IPS-15b (cell line): ENCODE measurements around the gene TMC3.

ENCODE experiments used
- H3K27me3 ChIP-seq: one replicate; pipeline ENCODE4 v1.6.1; 2013; ENCODE audit warnings: low read length; ENCODE audit not compliant: control insufficient read depth, insufficient read depth
- H3K36me3 ChIP-seq: one replicate; pipeline ENCODE4 v1.6.1; 2013; ENCODE audit warnings: low read length; ENCODE audit not compliant: control insufficient read depth, insufficient read depth
- H3K4me1 ChIP-seq: one replicate; pipeline ENCODE4 v1.6.1; 2013; ENCODE audit warnings: mild to moderate bottlenecking, low read length; ENCODE audit not compliant: control insufficient read depth, insufficient read depth
- H3K4me3 ChIP-seq: one replicate; pipeline ENCODE4 v1.5.1; 2013; ENCODE audit warnings: low read depth, low read length
- H3K9ac ChIP-seq: one replicate; pipeline ENCODE4 v1.6.1; 2013; ENCODE audit warnings: low read depth, mild to moderate bottlenecking, low read length
- H3K9me3 ChIP-seq: one replicate; pipeline ENCODE4 v1.6.1; 2013; ENCODE audit warnings: mild to moderate bottlenecking, low read length; ENCODE audit not compliant: control insufficient read depth, insufficient read depth

The TMC3 gene

GRCh38 chr15:81407176-81407575 lies 33.2 kb upstream of the TMC3 start:
- no peak overlapping the region for H3K9ac ChIP-seq
- peaks cover 5% of the 10 kb centered on the region for H3K4me1 ChIP-seq
- H3K9me3 ChIP-seq: no peaks in the 10 kb centered on the region
- H3K27me3 ChIP-seq: no peaks in the 10 kb centered on the region
- H3K36me3 ChIP-seq: no peaks in the 10 kb centered on the region
- no peak overlapping the region for H3K4me3 ChIP-seq

- Histone ChIP-seq H3K36me3 (no peaks in the 10 kb centered on the region), H3K4me3 (no peak overlapping the region), H3K27me3 (no peaks in the 10 kb centered on the region), H3K4me1 (no peaks in the 10 kb centered on the region), H3K9me3 (no peaks in the 10 kb centered on the region), H3K9ac (no peak overlapping the region)
Measured at GRCh38 chr15:81400640-81401236, 26.7 kb upstream of the TMC3 start.

GRCh38 chr15:81398910-81399551 lies 25.0 kb upstream of the TMC3 start:
- no peaks in the 10 kb centered on the region for H3K27me3 ChIP-seq
- H3K4me3 ChIP-seq: no peak overlapping the region
- no peaks in the 10 kb centered on the region for H3K4me1 ChIP-seq
- H3K9me3 ChIP-seq: no peaks in the 10 kb centered on the region
- H3K9ac ChIP-seq: no peak overlapping the region
- no peaks in the 10 kb centered on the region for H3K36me3 ChIP-seq

- Histone ChIP-seq H3K9me3 (no peaks in the 10 kb centered on the region), H3K36me3 (no peaks in the 10 kb centered on the region), H3K9ac (no peak overlapping the region), H3K4me3 (no peak overlapping the region), H3K27me3 (no peaks in the 10 kb centered on the region), H3K4me1 (no peaks in the 10 kb centered on the region)
Measured at GRCh38 chr15:81398456-81398855, 24.4 kb upstream of the TMC3 start.

GRCh38 chr15:81394603-81395002 lies 20.6 kb upstream of the TMC3 start:
- H3K9me3 ChIP-seq: no peaks in the 10 kb centered on the region
- no peaks in the 10 kb centered on the region for H3K27me3 ChIP-seq
- H3K9ac ChIP-seq: no peak overlapping the region
- no peaks in the 10 kb centered on the region for H3K4me1 ChIP-seq
- no peaks in the 10 kb centered on the region for H3K36me3 ChIP-seq
- no peak overlapping the region for H3K4me3 ChIP-seq

- H3K27me3 ChIP-seq: no peaks in the 10 kb centered on the region
- no peaks in the 10 kb centered on the region for H3K9me3 ChIP-seq
- H3K4me3 ChIP-seq: no peak overlapping the region
- H3K9ac ChIP-seq: no peak overlapping the region
- H3K36me3 ChIP-seq: no peaks in the 10 kb centered on the region
- H3K4me1 ChIP-seq: no peaks in the 10 kb centered on the region
Measured at GRCh38 chr15:81391657-81392056, 17.6 kb upstream of the TMC3 start.

GRCh38 chr15:81388436-81388770 lies 14.4 kb upstream of the TMC3 start:
- Histone ChIP-seq H3K9me3 (no peaks in the 10 kb centered on the region), H3K4me1 (no peaks in the 10 kb centered on the region), H3K27me3 (no peaks in the 10 kb centered on the region), H3K9ac (no peak overlapping the region), H3K36me3 (no peaks in the 10 kb centered on the region), H3K4me3 (no peak overlapping the region)

GRCh38 chr15:81387621-81388435 lies 13.8 kb upstream of the TMC3 start:
- H3K36me3 ChIP-seq: no peaks in the 10 kb centered on the region

GRCh38 chr15:81386947-81387346 lies 12.9 kb upstream of the TMC3 start:
- no peaks in the 10 kb centered on the region for H3K27me3 ChIP-seq

More at GRCh38 chr15:81387621-81388435, 13.8 kb upstream of the TMC3 start:
- no peaks in the 10 kb centered on the region for H3K9me3 ChIP-seq
- H3K4me1 ChIP-seq: no peaks in the 10 kb centered on the region
- H3K27me3 ChIP-seq: no peaks in the 10 kb centered on the region
- H3K4me3 ChIP-seq: no peak overlapping the region
- no peak overlapping the region for H3K9ac ChIP-seq

GRCh38 chr15:81385721-81386076 lies 11.7 kb upstream of the TMC3 start:
- H3K9ac ChIP-seq: no peak overlapping the region
- H3K36me3 ChIP-seq: no peaks in the 10 kb centered on the region
- no peak overlapping the region for H3K4me3 ChIP-seq
- H3K27me3 ChIP-seq: no peaks in the 10 kb centered on the region
- H3K9me3 ChIP-seq: no peaks in the 10 kb centered on the region
- peaks cover 5% of the 10 kb centered on the region for H3K4me1 ChIP-seq

More at GRCh38 chr15:81386947-81387346, 12.9 kb upstream of the TMC3 start:
- H3K9me3 ChIP-seq: no peaks in the 10 kb centered on the region
- H3K9ac ChIP-seq: no peak overlapping the region
- H3K4me3 ChIP-seq: no peak overlapping the region
- H3K4me1 ChIP-seq: peaks cover under 1% of the 10 kb centered on the region
- H3K36me3 ChIP-seq: no peaks in the 10 kb centered on the region

GRCh38 chr15:81384891-81385720 lies 11.1 kb upstream of the TMC3 start:
- Histone ChIP-seq H3K9ac (no peak overlapping the region), H3K4me1 (peaks cover 5% of the 10 kb centered on the region), H3K27me3 (no peaks in the 10 kb centered on the region), H3K9me3 (no peaks in the 10 kb centered on the region), H3K36me3 (no peaks in the 10 kb centered on the region), H3K4me3 (no peak overlapping the region)
